ENCODE data around the gene RNF151.
A peak's percentile ranks its signal among the peaks of the same experiment; 100 is the strongest.
"Not testable (repeated sequence)": the region's sequence is repeated elsewhere in the genome, so short reads cannot be mapped to it uniquely, and the experiment has no call there.

Gene RNF151

DNA sequence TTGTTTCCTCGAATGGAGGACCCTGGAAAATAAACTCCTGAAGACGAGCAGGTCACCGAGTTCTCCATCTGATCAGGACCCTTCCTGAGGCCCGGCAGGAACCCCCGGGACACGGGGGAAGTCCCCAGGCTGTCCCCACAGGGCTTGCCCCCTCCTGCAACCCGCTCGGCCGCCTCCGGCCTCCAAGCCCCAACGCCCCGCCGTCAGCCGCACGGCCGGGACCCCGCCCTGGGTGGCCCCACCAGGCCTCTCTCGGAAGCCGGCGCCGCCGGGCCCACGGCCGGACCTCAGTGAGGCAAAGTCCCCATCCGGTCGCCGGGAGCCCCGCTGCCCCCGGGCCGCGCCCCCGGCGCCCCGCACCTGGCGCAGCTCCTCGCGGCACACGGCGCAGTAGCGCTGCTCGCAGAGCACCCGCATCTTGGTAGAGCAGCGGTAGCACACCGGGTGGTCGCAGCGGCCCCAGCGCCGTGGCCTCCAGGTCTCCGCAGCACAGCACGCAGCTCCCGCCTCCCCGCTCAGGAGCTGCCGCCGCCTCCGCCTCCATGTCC, 42.6 kb downstream of the RNF151 start:
- DNase-seq (ENCODE audit: low spot score), result no peak

- DNase-seq (ENCODE audit: low spot score), result peak; percentile 85
Measured at GRCh38 chr16:2009791-2010510, 43.3 kb downstream of the RNF151 start, which contains the start of gene ZNF598. ZNF598 (minus strand) TSS chr16:2009821.

GRCh38 chr16:2011726-2012125, 45.1 kb downstream of the RNF151 start:
- not testable (repeated sequence) for DNase-seq (ENCODE audit: low spot score)

DNA sequence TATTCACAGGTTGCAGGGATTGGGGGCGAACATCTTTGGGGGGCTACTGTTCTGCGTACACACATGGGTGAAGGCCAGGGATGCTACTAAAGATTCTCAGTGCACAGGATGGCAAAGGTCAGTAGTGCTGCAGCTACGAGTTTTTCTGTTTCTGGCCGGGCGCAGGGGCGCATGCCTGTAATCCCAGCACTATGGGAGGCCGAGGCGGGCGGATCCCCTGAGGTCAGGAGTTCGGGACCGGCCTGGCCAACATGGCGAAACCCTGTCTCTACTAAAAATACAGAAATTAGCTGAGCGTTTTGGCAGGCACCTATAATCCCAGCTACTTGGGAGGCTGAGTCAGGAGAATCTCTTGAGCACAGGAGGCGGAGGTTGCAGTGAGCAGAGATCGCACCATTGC, 46.9 kb downstream of the RNF151 start:
- DNase-seq (ENCODE audit: low spot score), result no peak

GRCh38 chr16:2015117-2015946, 48.7 kb downstream of the RNF151 start:
- no peak for DNase-seq (ENCODE audit: low spot score)

DNA sequence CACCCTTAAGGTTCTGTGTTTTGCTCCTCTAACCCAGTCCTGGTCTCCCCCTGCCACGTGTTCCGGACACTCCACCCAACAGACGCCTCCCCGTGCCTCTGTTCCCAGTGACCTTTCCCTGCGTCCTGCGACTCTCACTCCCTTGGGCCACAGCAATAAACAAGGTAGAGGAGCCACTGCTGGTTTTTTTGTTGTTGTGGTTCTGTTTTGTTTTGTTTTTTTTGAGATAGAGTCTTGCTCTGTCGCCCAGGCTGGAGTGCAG, 49.2 kb downstream of the RNF151 start:
- no peak for DNase-seq (ENCODE audit: low spot score)

GRCh38 chr16:2016407-2016922, 49.8 kb downstream of the RNF151 start:
- DNase-seq (ENCODE audit: low spot score), result no peak

Measured in COLO829 (cell line).